HG02678 (cell line): ENCODE data around the gene CHN1.

Experiments
- ATAC-seq: cut with Tn5 transposase; IDR thresholded peaks from one replicate; pipeline ENCODE4 v1.9.1; 2021; ENCODE audit warnings: mild to moderate bottlenecking, moderate library complexity; ENCODE audit not compliant: unreplicated experiment

The CHN1 gene

GRCh38 chr2:174788291-174788929 lies 216.8 kb downstream of the CHN1 start:
- no peak for ATAC-seq

- ATAC-seq: no peak
Measured at GRCh38 chr2:174787487-174788205, 217.5 kb downstream of the CHN1 start.

GRCh38 chr2:174786066-174786725 lies 219.0 kb downstream of the CHN1 start:
- no peak for ATAC-seq

GRCh38 chr2:174785481-174785880 lies 219.7 kb downstream of the CHN1 start:
- no peak for ATAC-seq

- no peak for ATAC-seq
Measured at GRCh38 chr2:174784909-174785308, 220.3 kb downstream of the CHN1 start.

GRCh38 chr2:174784316-174784715 lies 220.9 kb downstream of the CHN1 start:
- ATAC-seq: no peak

- ATAC-seq: no peak
Measured at GRCh38 chr2:174781996-174782395, 223.2 kb downstream of the CHN1 start.

GRCh38 chr2:174781298-174781697 lies 223.9 kb downstream of the CHN1 start:
- no peak for ATAC-seq

- no peak for ATAC-seq
Measured at GRCh38 chr2:174780856-174781255, 224.3 kb downstream of the CHN1 start.

- no peak for ATAC-seq
Measured at GRCh38 chr2:174780191-174780840, 224.9 kb downstream of the CHN1 start.

- ATAC-seq: no peak
Measured at GRCh38 chr2:174779361-174779928, 225.7 kb downstream of the CHN1 start.

- ATAC-seq: peak; percentile 72
Measured at GRCh38 chr2:174778085-174778981, 226.8 kb downstream of the CHN1 start.

GRCh38 chr2:174777347-174778084 lies 227.7 kb downstream of the CHN1 start:
- ATAC-seq: no peak

GRCh38 chr2:174776675-174777074 lies 228.5 kb downstream of the CHN1 start:
- no peak for ATAC-seq

- ATAC-seq: no peak
Measured at GRCh38 chr2:174776223-174776622, 229.0 kb downstream of the CHN1 start.

- ATAC-seq: no peak
Measured at GRCh38 chr2:174775571-174775980, 229.6 kb downstream of the CHN1 start.

GRCh38 chr2:174774886-174775285 lies 230.3 kb downstream of the CHN1 start:
- no peak for ATAC-seq

GRCh38 chr2:174773215-174773614 lies 232.0 kb downstream of the CHN1 start:
- ATAC-seq: no peak

- ATAC-seq: no peak
Measured at GRCh38 chr2:174772472-174772801, 232.7 kb downstream of the CHN1 start.
